Astrocyte of the cerebellum (primary cell): ENCODE measurements around the gene CCNT1.
"Not testable (repeated sequence)": the region's sequence is repeated elsewhere in the genome, so short reads cannot be mapped to it uniquely, and the experiment has no call there.

ENCODE experiments used
- DNase-seq: peaks from one replicate; pipeline ENCODE4 v3.0.0-alpha.2; 2011; ENCODE audit warnings: low read depth
- H3K4me3 ChIP-seq: 2 replicates; pipeline ENCODE4 v1.5.1; 2011; ENCODE audit warnings: mild to moderate bottlenecking, low read depth, low read length, moderate library complexity
- in situ Hi-C: cut with HindIII; loops from 2 replicates; pipeline ENCODE4 v1.10.0; 2017; ENCODE audit warnings: low sequenced_read_pairs
- TF ChIP-seq, protein P1 (sequence below): IDR thresholded peaks from 2 replicates; pipeline ENCODE4 v1.5.1; 2012; ENCODE audit warnings: low read length, low read depth, moderate library complexity, mild to moderate bottlenecking; ENCODE audit errors: missing control alignments

Gene CCNT1

DNA sequence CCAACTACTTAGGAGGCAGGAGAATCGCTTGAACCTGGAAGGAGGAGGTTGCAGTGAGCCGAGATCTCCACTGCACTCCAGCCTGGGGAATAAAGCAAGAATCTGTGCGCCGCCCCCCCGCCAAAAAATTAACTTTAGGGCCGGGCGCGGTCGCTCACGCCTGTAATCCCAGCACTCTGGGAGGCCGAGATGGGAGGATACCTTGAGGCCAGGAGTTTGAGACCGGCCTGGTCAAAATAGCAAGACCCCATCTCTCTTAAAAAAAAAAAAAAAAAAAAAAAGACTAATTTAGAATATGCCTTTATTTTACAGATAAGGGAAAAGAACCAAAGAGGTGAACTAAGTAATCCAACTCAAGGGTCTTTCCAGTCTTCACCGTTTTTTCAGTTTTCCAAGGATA is 35.6 kb downstream of the CCNT1 start:
- DNase-seq: no peak
- in situ Hi-C loops: no loop called here
- peak overlapping the region; percentile 98 for H3K4me3 ChIP-seq
- TF ChIP-seq, protein P1, sequence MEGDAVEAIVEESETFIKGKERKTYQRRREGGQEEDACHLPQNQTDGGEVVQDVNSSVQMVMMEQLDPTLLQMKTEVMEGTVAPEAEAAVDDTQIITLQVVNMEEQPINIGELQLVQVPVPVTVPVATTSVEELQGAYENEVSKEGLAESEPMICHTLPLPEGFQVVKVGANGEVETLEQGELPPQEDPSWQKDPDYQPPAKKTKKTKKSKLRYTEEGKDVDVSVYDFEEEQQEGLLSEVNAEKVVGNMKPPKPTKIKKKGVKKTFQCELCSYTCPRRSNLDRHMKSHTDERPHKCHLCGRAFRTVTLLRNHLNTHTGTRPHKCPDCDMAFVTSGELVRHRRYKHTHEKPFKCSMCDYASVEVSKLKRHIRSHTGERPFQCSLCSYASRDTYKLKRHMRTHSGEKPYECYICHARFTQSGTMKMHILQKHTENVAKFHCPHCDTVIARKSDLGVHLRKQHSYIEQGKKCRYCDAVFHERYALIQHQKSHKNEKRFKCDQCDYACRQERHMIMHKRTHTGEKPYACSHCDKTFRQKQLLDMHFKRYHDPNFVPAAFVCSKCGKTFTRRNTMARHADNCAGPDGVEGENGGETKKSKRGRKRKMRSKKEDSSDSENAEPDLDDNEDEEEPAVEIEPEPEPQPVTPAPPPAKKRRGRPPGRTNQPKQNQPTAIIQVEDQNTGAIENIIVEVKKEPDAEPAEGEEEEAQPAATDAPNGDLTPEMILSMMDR: no peak

- in situ Hi-C loops: no loop called here
- TF ChIP-seq, protein P1: no peak
- no peak for DNase-seq
- H3K4me3 ChIP-seq: no peak overlapping the region
Measured at GRCh38 chr12:48678551-48679185, 37.8 kb downstream of the CCNT1 start.

DNA sequence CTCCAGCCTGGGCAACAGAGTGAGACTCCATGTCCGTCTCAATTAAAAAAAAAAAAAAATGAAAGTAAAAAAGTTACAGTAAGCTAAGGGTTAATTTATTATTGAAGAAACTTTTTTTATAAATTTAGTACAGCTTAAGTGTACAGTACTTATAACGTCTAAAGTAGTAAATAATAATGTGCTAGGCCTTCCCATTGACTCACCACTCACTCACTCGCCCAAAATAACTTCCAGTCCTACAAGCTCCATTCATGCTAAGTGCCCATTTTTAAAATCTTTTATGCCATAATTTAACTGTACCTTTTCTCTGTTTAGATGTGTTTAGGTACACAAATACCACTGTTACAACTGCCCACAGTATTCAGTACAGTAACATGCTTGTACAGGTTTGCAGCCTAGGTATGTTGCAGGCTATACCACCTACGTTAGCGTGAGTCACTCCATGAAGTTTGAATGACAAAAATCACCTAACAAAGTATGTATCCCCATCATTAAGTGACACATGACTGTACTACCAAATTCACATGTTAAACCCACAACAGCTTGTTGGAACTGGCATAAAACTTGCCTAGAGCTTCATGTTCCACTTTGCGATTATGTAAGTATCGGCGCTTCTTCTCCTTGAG is 45.2 kb downstream of the CCNT1 start:
- TF ChIP-seq, protein P1: no peak
- in situ Hi-C loops: no loop called here
- no peak overlapping the region for H3K4me3 ChIP-seq
- no peak for DNase-seq

GRCh38 chr12:48668996-48669395 is 47.5 kb downstream of the CCNT1 start:
- no peak for DNase-seq
- no peak overlapping the region for H3K4me3 ChIP-seq
- TF ChIP-seq, protein P1: no peak
- in situ Hi-C loops: no loop called here

DNA sequence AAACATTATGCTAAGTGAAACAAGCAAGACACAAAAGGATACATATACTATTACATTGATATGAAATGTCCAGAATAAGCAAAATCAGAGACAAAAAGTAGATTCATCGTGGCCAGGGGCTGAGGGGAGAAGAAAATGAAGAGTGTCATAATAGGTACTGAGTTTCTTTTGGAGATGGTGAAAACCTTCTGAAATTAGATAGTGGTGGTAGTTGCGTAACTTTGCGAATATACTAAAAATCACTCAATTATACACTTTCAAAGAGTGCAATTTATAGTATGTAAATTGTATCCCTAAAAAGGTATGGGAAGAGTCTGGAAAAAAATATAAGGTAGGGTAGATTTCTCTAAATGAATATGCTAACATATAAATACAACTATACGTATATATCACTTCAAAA is 56.6 kb downstream of the CCNT1 start:
- in situ Hi-C loops: no loop called here
- H3K4me3 ChIP-seq: no peak overlapping the region
- no peak for DNase-seq
- TF ChIP-seq, protein P1: no peak

DNA sequence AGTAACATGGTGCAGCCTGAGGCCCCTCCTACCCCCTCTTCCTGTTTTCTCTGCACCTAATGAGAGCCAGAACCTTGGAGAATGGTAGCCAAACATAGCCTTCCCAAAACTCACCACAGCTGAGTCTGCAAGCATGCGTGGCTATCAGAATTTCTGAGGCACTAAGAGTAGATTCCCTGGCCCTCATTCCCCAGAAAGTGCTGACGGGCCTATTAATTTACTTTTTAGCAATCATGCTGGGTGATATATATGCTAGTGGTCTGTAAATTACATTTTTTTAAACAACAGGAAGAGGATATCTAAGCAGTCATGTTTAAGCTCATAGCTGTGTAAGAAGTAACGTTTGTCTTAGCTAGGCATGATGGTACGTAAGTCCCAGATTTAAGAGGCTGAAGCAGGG is 64.8 kb downstream of the CCNT1 start:
- TF ChIP-seq, protein P1: no peak
- H3K4me3 ChIP-seq: no peak overlapping the region
- in situ Hi-C loops: no loop called here
- no peak for DNase-seq

DNA sequence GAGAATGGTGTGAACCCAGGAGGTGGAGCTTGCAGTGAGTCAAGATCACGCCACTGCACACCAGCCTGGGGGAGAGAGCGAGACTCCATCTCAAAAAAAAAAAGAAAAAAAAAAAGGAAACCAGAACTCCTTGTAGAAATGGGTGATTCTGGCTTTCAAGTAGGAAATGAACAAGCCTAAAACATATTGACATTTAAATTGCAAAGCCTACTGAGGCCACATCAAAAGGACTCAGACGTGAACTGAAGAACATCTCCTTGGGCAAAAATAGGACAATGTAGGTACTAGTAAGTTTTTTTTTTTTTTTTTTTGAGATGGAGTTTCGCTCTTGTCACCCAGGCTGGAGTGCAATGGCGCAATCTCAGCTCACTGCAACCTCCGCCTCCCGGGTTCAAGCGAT is 71.2 kb downstream of the CCNT1 start:
- not testable (repeated sequence) for DNase-seq

More for the DNA sequence above, 71.2 kb downstream of the CCNT1 start:
- in situ Hi-C loops, H3K4me3 ChIP-seq: not testable (repeated sequence)
